Fibroblast of lung (primary cell): ENCODE measurements around the gene PUSL1.

Source experiments
- EZH2 ChIP-seq: IDR thresholded peaks from 2 replicates; pipeline ENCODE4 v1.5.1; 2012; ENCODE audit warnings: low read length, control low read depth, mild to moderate bottlenecking; ENCODE audit errors: missing control alignments
- TF ChIP-seq, protein P1 (sequence below), 2 donors: IDR thresholded peaks in 1 of 2; conservative IDR thresholded peaks in 1 of 2; 1 replicate in 1 of 2; 2 replicates in 1 of 2; pipeline ENCODE4 v1.5.1; 2011 to 2012; ENCODE audit warnings: low read length in 2 of 2, control low read depth in 1 of 2, inconsistent platforms in 1 of 2, low read depth in 1 of 2, mild to moderate bottlenecking in 1 of 2

DNA sequence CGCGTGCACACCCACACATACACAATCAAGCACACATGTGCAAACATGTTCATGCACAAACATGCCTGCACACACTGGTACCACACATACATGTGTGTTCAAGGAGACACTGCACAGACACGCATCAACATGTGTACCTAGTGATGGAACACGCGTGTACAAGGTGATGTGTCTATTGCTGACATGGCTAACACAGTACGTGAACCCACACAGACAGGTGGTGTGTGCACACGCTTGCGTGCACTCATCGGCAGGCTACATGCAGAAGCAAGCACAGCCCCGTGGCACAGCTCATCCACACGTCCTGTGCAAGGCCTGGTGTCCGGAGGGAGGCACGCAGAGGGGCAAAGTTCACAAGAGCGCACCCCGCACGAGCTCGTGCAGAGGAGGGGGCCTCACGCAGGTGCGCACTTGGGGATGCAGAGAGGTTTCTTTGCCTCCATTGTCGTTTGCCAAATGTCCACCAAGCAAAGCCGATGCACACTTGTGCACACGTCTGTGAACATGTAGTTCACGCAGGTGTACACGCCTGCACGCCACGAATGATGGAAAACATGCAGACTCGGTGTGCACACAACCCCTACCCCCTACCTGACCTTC lies 1.6 kb upstream of the PUSL1 start:
- TF ChIP-seq, protein P1, sequence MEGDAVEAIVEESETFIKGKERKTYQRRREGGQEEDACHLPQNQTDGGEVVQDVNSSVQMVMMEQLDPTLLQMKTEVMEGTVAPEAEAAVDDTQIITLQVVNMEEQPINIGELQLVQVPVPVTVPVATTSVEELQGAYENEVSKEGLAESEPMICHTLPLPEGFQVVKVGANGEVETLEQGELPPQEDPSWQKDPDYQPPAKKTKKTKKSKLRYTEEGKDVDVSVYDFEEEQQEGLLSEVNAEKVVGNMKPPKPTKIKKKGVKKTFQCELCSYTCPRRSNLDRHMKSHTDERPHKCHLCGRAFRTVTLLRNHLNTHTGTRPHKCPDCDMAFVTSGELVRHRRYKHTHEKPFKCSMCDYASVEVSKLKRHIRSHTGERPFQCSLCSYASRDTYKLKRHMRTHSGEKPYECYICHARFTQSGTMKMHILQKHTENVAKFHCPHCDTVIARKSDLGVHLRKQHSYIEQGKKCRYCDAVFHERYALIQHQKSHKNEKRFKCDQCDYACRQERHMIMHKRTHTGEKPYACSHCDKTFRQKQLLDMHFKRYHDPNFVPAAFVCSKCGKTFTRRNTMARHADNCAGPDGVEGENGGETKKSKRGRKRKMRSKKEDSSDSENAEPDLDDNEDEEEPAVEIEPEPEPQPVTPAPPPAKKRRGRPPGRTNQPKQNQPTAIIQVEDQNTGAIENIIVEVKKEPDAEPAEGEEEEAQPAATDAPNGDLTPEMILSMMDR (conservative IDR thresholded peaks at IDR 0.05 in 1 of 2, IDR thresholded peaks at IDR 0.05 in 1 of 2; ENCODE audit: low read depth in 1 of 2, low read length in 2 of 2): no peak
- no peak for TF ChIP-seq EZH2
